Cardiac muscle cell (in vitro differentiated cells and primary cell): Measurements from ENCODE around the gene GOLT1B. TPM values are rescaled to one million over a fixed set of nuclear protein-coding genes. Genes with fewer than 3 reads are reported as not detected.

Source experiments
- DNase-seq, 2 donors: peaks; one replicate each; pipeline versions ENCODE4 v3.0.0 to v3.0.0-alpha.2; 2010 to 2017; ENCODE audit warnings: low read depth in 1 of 2, low spot score in 1 of 2
- H3K27ac ChIP-seq: fragments of 200-600 bp; sonication (generic); 2 replicates; pipeline ENCODE4 v1.5.1; 2016
- H3K27me3 ChIP-seq: fragments of 200-600 bp; sonication (generic); 2 replicates; pipeline ENCODE4 v1.6.0; 2016; ENCODE audit warnings: control low read depth
- H3K36me3 ChIP-seq: fragments of 200-600 bp; sonication (generic); 2 replicates; pipeline ENCODE4 v1.5.1; 2016; ENCODE audit warnings: control low read depth
- H3K4me1 ChIP-seq: fragments of 200-600 bp; sonication (generic); 2 replicates; pipeline ENCODE4 v1.8.1; 2017; ENCODE audit warnings: low read depth, mild to moderate bottlenecking, mixed run types
- H3K4me3 ChIP-seq: fragments of 200-600 bp; sonication (generic); 2 replicates; pipeline ENCODE4 v1.5.1; 2016; ENCODE audit warnings: mild to moderate bottlenecking
- H3K9me3 ChIP-seq: fragments of 200-600 bp; sonication (generic); 2 replicates; pipeline ENCODE4 v1.5.1; 2017; ENCODE audit warnings: low read depth, mild to moderate bottlenecking, control low read depth
- polyA plus RNA-seq: library from polyadenylated mRNA; unstranded; fragments of >200 nt; fragmentation: Nextera tagmentation; extraction: Ambion mirVana; gene quantifications from 2 replicates; pipeline ENCODE4 v1.2.1, GENCODE V29; 2016
- total RNA-seq: library from RNA; depleted of rRNA; stranded (reverse); fragments of >200 nt; gene quantifications from 2 replicates; pipeline ENCODE4 v1.2.3, GENCODE V29; 2016
- TF ChIP-seq, protein P1 (sequence below): IDR thresholded peaks from 2 replicates; pipeline ENCODE4 v1.5.1; 2012; ENCODE audit warnings: low read depth, mild to moderate bottlenecking, low read length

The GOLT1B gene
- total and polyA plus RNA-seq, 2 experiments from 2014 or later: 7.9 to 18.9 TPM

DNA sequence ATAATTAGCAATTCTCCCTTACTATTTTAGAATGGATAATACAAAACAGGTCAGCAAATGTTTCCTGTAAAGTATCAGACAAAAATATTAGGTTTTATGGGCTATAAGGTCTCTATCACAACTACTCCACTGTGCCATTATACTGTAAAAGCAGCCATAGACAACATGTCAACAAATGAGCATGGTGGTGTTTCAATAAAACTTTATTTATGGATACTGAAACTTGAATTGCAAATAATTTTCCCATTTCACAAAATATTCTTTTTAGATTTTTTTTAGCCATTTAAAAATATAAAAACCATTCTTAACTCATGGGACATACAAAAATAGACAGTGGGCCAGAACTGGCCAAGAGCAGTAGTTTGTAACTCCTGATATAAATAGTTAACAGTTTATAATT is 15.6 kb upstream of the GOLT1B start:
- Histone ChIP-seq H3K36me3 (peaks cover 31% of the 10 kb centered on the region), H3K4me1 (no peaks in the 10 kb centered on the region), H3K27ac (no peak overlapping the region), H3K27me3 (no peaks in the 10 kb centered on the region), H3K9me3 (no peaks in the 10 kb centered on the region), H3K4me3 (no peak overlapping the region)
- TF ChIP-seq, protein P1, sequence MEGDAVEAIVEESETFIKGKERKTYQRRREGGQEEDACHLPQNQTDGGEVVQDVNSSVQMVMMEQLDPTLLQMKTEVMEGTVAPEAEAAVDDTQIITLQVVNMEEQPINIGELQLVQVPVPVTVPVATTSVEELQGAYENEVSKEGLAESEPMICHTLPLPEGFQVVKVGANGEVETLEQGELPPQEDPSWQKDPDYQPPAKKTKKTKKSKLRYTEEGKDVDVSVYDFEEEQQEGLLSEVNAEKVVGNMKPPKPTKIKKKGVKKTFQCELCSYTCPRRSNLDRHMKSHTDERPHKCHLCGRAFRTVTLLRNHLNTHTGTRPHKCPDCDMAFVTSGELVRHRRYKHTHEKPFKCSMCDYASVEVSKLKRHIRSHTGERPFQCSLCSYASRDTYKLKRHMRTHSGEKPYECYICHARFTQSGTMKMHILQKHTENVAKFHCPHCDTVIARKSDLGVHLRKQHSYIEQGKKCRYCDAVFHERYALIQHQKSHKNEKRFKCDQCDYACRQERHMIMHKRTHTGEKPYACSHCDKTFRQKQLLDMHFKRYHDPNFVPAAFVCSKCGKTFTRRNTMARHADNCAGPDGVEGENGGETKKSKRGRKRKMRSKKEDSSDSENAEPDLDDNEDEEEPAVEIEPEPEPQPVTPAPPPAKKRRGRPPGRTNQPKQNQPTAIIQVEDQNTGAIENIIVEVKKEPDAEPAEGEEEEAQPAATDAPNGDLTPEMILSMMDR: no peak
- no peak for DNase-seq

DNA sequence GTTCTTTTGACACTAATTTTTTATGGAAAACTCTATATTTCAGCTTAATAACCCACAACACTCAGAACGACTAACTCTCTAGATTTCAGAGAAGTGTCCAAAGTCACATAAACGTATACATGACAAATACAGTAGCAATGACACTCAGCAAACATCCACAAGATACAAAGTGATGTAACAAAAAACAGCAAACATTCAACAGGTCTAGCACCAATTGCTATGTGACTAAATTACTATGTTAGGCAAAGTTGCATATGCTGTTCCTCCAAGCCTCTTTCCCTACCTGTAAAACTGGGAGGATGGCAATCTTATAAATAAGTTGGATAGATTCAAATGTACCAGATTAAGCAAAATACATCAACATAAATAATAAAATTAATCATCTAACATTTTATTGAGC is 1.8 kb upstream of the GOLT1B start:
- H3K27ac ChIP-seq: peak overlapping the region; percentile 58
- H3K4me1 ChIP-seq: peaks cover 16% of the 10 kb centered on the region
- H3K4me3 ChIP-seq: no peak overlapping the region
- no peaks in the 10 kb centered on the region for H3K9me3 ChIP-seq
- H3K36me3 ChIP-seq: no peaks in the 10 kb centered on the region
- H3K27me3 ChIP-seq: no peaks in the 10 kb centered on the region
- DNase-seq: no peak
- TF ChIP-seq, protein P1: no peak

DNA sequence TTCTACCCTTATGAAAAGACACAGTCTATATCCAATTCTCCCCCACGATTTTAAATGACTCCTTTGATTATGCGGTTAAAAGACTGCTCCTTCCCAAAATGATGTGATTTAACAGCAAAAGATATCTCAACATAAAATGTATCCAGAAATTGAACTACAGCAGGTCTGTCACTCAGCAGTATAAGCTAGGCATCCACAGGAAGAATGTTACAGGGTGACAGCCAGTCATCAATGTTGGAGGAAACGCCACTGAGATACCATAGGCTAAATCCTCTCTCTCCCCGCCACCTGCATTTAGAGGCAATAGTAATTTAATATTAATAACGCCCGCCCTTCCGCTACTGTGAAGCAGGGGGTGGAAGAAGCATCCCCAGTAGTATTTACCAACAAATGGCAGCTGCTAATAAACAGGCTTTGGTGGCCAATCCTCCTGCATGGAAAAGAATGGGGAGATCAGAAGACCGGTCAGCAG is 767 bp upstream of the GOLT1B start:
- Histone ChIP-seq H3K4me1 (peaks cover 16% of the 10 kb centered on the region), H3K36me3 (no peaks in the 10 kb centered on the region), H3K27me3 (no peaks in the 10 kb centered on the region), H3K4me3 (peak overlapping the region; percentile 82), H3K9me3 (no peaks in the 10 kb centered on the region), H3K27ac (peak overlapping the region; percentile 58)
- TF ChIP-seq, protein P1: no peak
- DNase-seq: no peak

DNA sequence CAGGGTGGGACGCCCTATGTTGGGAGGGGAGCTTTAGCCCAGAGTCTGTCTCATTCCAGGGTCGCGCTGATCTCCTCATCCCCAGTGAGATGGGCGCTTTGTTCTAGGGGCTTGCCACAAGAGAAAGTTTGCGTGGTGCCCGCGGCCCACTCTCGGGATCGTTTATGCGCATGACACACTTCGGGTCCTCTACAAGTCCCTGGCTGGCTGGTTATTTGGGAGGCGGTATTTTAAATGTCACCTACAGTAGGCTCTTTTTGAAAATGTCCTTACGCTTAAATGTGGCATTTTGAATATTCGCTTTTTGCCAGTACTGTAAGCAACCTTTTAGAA is 541 bp downstream of the GOLT1B start:
- DNase-seq: peak; percentile 38 to 65
- Histone ChIP-seq H3K27ac (peak overlapping the region; percentile 86), H3K9me3 (no peaks in the 10 kb centered on the region), H3K4me3 (peak overlapping the region; percentile 82), H3K27me3 (no peaks in the 10 kb centered on the region), H3K36me3 (no peaks in the 10 kb centered on the region), H3K4me1 (peaks cover 16% of the 10 kb centered on the region)
- TF ChIP-seq, protein P1: no peak

DNA sequence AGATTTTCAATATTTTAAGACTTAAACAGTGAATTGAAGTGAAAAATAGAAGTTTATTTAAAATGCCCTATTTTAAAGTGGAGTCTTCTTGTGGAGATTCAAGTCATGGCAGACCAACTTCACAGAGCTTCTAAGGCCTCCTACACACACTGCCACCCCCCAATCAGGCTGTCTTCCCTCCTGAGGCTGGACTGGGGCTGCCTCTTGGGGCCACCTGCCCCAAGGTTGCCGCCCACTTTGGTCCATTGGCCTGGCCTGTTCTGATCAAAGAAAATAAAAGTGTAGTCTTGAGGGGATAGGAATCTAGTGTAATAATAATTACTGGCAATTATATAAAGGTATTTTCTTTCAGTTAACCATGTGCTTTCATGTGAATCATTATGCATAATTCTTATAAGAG is 1.3 kb downstream of the GOLT1B start:
- TF ChIP-seq, protein P1: no peak
- H3K4me3 ChIP-seq: peak overlapping the region; percentile 82
- no peaks in the 10 kb centered on the region for H3K9me3 ChIP-seq
- H3K36me3 ChIP-seq: no peaks in the 10 kb centered on the region
- no peak for DNase-seq
- H3K4me1 ChIP-seq: peaks cover 16% of the 10 kb centered on the region
- peak overlapping the region; percentile 86 for H3K27ac ChIP-seq
- no peaks in the 10 kb centered on the region for H3K27me3 ChIP-seq

DNA sequence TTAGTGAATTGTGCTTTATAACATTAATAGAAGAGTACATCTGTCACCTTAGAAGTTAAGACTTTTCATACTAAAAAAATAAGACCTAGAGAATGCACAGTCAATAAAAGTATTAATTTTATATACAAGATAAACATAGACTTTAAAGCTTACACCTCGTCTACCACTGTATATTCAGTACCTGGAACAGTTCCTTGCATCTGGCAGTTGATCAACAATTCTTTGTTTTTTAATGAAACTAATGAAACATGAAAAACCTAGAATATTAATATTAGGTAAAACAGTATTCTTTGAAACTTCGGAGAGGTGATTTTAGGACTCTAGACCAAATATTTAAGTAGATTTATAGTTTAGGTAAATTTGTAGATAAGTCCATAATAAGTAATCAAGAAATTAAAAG is 4.3 kb downstream of the GOLT1B start:
- Histone ChIP-seq H3K27ac (no peak overlapping the region), H3K9me3 (no peaks in the 10 kb centered on the region), H3K4me1 (peaks cover 5% of the 10 kb centered on the region), H3K27me3 (no peaks in the 10 kb centered on the region), H3K4me3 (no peak overlapping the region), H3K36me3 (no peaks in the 10 kb centered on the region)
- TF ChIP-seq, protein P1: no peak
- no peak for DNase-seq
